Bronchus fibroblast of lung (primary cell): ENCODE measurements around the gene KCTD2. TPM values are rescaled to one million over a fixed set of nuclear protein-coding genes. Genes with fewer than 3 reads are reported as not detected.

Source experiments
- total RNA-seq: library from RNA; depleted of rRNA; stranded (reverse); fragments of >200 nt; gene quantifications from 2 replicates; pipeline ENCODE4 v1.2.3, GENCODE V29; 2015

Gene KCTD2, protein sequence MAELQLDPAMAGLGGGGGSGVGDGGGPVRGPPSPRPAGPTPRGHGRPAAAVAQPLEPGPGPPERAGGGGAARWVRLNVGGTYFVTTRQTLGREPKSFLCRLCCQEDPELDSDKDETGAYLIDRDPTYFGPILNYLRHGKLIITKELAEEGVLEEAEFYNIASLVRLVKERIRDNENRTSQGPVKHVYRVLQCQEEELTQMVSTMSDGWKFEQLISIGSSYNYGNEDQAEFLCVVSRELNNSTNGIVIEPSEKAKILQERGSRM
- total RNA-seq = 13.7 and 15.3 TPM in 2 replicates

DNA sequence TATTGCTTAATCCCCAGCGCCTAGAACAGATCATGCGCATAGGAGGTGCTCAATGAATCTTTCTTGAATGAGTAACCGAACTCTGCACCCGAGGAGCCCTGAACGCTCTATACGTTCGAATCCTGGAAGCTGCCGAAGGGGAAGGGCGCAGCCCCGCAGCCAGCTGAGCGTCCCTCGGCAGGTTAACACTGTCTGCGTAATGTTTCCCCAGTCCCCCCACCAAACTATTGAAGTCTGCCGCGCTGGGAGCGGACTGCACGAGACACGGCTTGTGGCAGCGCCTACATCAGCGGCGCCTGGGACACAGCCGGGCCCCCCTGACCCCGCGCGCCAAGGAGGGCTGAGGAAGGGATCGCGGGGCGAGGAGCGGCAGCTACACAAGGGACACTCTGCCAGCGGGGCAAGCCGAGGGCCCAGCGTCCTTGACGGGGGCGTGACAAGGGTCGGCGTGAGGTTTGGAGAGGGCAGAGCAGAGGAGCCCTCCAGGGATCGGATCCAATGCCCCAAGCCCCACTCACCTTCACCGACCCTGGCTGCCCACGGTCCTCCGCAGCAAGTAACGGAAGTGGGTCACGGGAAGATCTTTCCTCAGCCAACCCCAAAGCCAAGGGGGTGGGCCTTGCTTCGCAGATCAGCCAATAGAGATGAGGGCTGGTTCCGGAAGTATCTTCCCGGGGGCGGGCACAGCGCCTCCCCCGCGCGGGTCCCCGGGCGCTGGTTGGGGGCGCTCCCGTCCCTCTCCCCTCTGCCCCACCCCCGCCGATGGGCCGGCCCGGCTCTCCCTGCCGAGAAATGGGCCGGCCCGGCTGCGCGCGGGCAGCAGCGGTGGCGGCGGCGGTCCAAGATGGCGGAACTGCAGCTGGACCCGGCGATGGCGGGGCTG, at the start of gene KCTD2, which contains the start of gene ATP5PD:
Gene KCTD2 (plus strand): TSS at position 819 of the 883 bp plus-strand sequence. CDS start 26 bp downstream, at position 845.
Gene ATP5PD (minus strand): TSS at position 563 of the 883 bp plus-strand sequence. CDS start 4,319 bp downstream, outside the sequence.

DNA sequence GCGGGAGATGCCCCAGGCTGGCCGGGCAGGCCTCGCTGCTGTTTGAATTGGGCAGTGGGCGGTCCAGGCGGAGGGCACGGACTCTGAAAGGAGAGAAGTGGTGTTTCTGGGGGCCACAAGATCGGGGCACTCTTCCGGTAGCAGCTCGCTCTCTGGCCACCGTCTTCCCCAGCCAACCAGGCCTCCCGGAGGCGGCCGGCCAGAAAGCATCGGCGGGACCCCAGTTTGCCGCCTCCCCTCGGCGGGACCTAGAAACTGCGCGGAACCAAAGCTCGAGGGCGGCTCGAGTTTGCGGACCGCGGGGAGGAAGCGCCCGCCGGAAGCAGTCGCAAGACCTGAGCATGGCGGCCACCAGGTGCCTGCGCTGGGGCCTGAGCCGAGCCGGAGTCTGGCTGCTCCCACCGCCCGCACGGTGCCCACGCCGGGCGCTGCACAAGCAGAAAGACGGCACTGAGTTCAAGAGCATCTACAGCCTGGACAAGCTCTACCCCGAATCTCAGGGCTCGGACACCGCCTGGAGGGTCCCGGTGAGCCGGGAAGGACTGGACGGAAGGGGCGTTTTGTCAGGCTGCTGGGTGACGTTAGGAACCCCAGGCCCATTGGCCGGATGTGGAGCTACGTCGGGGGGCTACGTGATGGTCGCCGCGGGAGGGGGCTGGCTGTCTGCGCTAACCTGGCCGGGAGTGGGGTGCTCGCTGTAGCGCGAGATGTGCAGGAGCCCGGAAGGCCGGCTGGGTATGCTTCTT, 34.5 kb upstream of the KCTD2 start, which contains the start of gene MRPL58:
Gene MRPL58 (plus strand): TSS at position 325 of the 746 bp plus-strand sequence. CDS start 17 bp downstream, at position 342.

DNA sequence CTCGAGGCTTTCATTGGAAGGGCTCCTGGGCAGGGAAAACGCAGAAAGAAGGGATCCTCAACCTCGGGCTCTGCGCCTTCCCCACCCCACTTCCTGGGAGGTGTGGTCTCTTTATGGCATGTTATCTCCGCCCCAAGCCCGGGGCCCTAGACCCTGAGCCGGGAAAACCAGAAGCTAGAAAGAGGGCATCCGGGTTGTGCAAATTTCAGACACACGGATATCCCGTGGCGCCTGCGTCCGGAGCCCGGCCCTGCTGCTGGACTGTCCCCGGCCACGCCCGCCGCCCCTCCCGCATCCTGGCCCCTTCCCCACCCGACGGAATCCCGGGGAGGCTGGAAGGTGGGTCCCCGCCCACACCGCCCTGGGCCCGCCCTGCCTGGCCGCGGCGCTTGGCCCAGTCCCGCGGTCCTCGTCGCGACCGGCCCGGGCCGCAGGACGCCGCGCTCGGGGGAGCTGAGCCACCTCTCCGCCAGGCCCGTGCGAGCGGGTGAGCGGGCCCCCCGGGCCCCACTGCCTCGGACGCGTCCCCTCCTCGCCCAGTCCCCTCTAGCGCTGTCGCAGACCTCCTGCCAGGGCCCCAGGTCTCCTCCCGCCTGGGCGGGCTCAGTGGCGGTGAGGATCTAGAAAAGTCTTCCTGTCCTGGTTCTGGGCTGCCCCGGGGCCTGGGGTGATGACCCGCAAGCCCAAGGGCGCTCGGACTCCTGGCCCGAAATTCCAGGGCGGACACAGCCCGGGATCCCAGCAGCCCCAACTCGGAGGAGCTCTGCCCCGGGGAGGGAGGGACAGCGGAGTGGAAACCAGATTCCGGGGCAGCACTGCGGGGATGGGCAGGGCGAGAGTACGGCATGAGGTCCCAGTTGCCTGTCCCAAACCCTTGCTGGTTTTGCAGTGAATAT, 40.8 kb downstream of the KCTD2 start, which contains the start of gene SLC16A5:
Gene SLC16A5 (plus strand): TSS at position 397 of the 896 bp plus-strand sequence. CDS start 5,683 bp downstream, outside the sequence.

DNA sequence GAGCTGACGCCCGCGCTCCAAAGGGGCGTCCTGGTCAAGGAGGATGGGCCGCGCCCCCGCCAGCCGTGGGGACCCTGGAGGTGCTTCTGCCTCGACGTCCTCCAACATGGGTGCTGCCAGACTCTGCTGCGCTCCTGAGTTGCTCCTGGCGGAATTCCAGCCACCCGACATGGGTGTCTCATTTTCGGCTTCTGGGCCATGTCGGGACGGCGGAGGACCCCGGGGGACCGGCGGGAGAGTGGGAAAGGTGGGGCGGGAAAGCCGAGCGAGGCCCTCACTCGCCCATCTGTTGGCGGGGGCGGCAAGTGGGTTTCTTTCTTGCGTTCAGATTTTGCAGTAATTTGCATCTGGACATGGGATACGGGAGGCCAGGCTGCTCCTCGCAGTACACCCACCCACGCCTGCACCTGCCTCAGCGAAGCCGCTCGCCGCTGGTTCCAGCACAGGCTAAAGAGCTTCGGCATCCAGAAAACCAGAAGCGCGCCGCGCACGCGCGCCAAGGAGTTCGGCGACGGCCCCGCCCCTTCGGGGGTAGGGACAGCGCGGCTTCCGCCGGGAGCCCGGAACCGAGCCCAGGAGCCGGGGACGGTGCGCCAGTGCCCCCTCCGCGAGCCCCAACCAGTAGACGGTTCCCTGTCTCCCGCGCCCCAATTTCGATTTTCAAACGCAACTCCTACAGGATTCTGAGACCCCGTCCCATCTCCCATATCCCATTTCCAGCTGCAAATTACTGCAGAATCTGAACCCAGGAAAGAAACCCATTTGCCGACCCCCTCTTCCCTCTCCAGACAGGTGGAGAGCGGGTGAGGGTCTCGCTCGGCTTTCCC, 62.6 kb downstream of the KCTD2 start, which contains the start of gene ARMC7:
Gene ARMC7 (plus strand): TSS at position 563 of the 827 bp plus-strand sequence. CDS start 320 bp downstream, outside the sequence.

Other genes starting within 250 kb of the KCTD2 start
- not detected in 2 replicates for gene GRIN2C, start 187.3 kb upstream of the KCTD2 start, total RNA-seq
- 31.1 and 32.1 TPM in 2 replicates for gene FDXR, start 174.2 kb upstream of the KCTD2 start, total RNA-seq
- not detected in 2 replicates for gene FADS6, start 153.6 kb upstream of the KCTD2 start, total RNA-seq
- gene USH1G, start 124.0 kb upstream of the KCTD2 start, total RNA-seq = not detected in 2 replicates
- gene OTOP2, start 123.0 kb upstream of the KCTD2 start, total RNA-seq = not detected in 2 replicates
- gene OTOP3, start 111.3 kb upstream of the KCTD2 start, total RNA-seq = not detected in 2 replicates
- gene HID1, start 74.5 kb upstream of the KCTD2 start, total RNA-seq = 0.45 and 0.67 TPM in 2 replicates
- gene CDR2L, start 59.6 kb upstream of the KCTD2 start, total RNA-seq = 15.8 and 21.5 TPM in 2 replicates
- 95.0 and 112 TPM in 2 replicates for gene MRPL58, start 34.6 kb upstream of the KCTD2 start, total RNA-seq
- 327 and 334 TPM in 2 replicates for gene ATP5PD, start 256 bp upstream of the KCTD2 start, total RNA-seq
- gene SLC16A5, start 40.7 kb downstream of the KCTD2 start, total RNA-seq = 8.2 and 9.2 TPM in 2 replicates
- gene ARMC7, start 62.7 kb downstream of the KCTD2 start, total RNA-seq = 3.9 and 4.5 TPM in 2 replicates
- 139 and 146 TPM in 2 replicates for gene NT5C, start 84.5 kb downstream of the KCTD2 start, total RNA-seq
- 501 and 529 TPM in 2 replicates for gene JPT1, start 107.3 kb downstream of the KCTD2 start, total RNA-seq
- gene SUMO2, start 135.7 kb downstream of the KCTD2 start, total RNA-seq = 102 and 108 TPM in 2 replicates
- 44.4 and 47.2 TPM in 2 replicates for gene NUP85, start 158.5 kb downstream of the KCTD2 start, total RNA-seq
- 13.8 and 16.3 TPM in 2 replicates for gene GGA3, start 214.4 kb downstream of the KCTD2 start, total RNA-seq
- gene MRPS7, start 214.7 kb downstream of the KCTD2 start, total RNA-seq = 41.4 and 46.2 TPM in 2 replicates
- 10.4 and 10.6 TPM in 2 replicates for gene MIF4GD, start 224.0 kb downstream of the KCTD2 start, total RNA-seq
- gene SLC25A19, start 242.2 kb downstream of the KCTD2 start, total RNA-seq = 7.6 TPM in 2 replicates